ENCODE results near the gene CDH23. TPM values are rescaled to one million over a fixed set of nuclear protein-coding genes. Genes with fewer than 3 reads are reported as not detected.

CDH23 gene
- total and polyA plus RNA-seq, 10 donors, result 2.0 to 19.9 (median 11.0) TPM

GRCh38 chr10:71647526-71648253 is 251.0 kb downstream of the CDH23 start:
- WGBS, 5 donors, result 67 to 79% (median 71%) methylated on average over 14 of the region's 14 CpGs
- DNase-seq, result no peak
- intact Hi-C loops (cut with DNase I; ENCODE audit: low total_unique reads), result no loop called here

GRCh38 chr10:71648254-71648932 is 251.7 kb downstream of the CDH23 start:
- intact Hi-C loops (cut with DNase I; ENCODE audit: low total_unique reads), result no loop called here
- no peak for TF ChIP-seq POLR2AphosphoS5 (IDR thresholded peaks at IDR 0.05)
- no peak for TF ChIP-seq CTCF (IDR thresholded peaks at IDR 0.05 in 8 of 11, conservative IDR thresholded peaks at IDR 0.05 in 3 of 11)
- no peak for TF ChIP-seq POLR2A (IDR thresholded peaks at IDR 0.05)
- 73 to 88% (median 82%) methylated on average over 10 of the region's 10 CpGs for WGBS, 5 donors
- H3K36me3 ChIP-seq, result no peaks in the 10 kb centered on the region
- peaks cover 0 to 10% (median 0%) of the 10 kb centered on the region in 7 donors for H3K27me3 ChIP-seq (replicated peaks in 1 of 7)
- H3K4me1 ChIP-seq, result peaks cover 0 to 24% (median 0%) of the 10 kb centered on the region in 6 donors
- no peaks in the 10 kb centered on the region for H3K9me3 ChIP-seq
- H3K4me3 ChIP-seq, result no peak overlapping the region
- no peak for DNase-seq
- H3K27ac ChIP-seq, result no peak overlapping the region

More at GRCh38 chr10:71647526-71648253, 251.0 kb downstream of the CDH23 start:
- peaks cover 0 to 24% (median 0%) of the 10 kb centered on the region in 6 donors for H3K4me1 ChIP-seq
- no peak overlapping the region for H3K27ac ChIP-seq
- no peak overlapping the region for H3K4me3 ChIP-seq
- H3K9me3 ChIP-seq, result no peaks in the 10 kb centered on the region
- no peak for TF ChIP-seq POLR2AphosphoS5 (IDR thresholded peaks at IDR 0.05)
- TF ChIP-seq CTCF (IDR thresholded peaks at IDR 0.05 in 8 of 11, conservative IDR thresholded peaks at IDR 0.05 in 3 of 11), result peak in 7 of 11 experiments; percentile 21 to 37 (median 28)
- no peaks in the 10 kb centered on the region for H3K36me3 ChIP-seq
- H3K27me3 ChIP-seq (replicated peaks in 1 of 7), result peaks cover 0 to 10% (median 0%) of the 10 kb centered on the region in 7 donors

GRCh38 chr10:71648933-71649320 is 252.2 kb downstream of the CDH23 start:
- intact Hi-C loops (cut with DNase I; ENCODE audit: low total_unique reads), result no loop called here
- peaks cover 0 to 10% (median 0%) of the 10 kb centered on the region in 7 donors for H3K27me3 ChIP-seq (replicated peaks in 1 of 7)
- H3K4me1 ChIP-seq, result peaks cover 0 to 22% (median 0%) of the 10 kb centered on the region in 6 donors
- H3K4me3 ChIP-seq, result no peak overlapping the region
- H3K27ac ChIP-seq, result no peak overlapping the region
- H3K9me3 ChIP-seq, result no peaks in the 10 kb centered on the region
- WGBS, 5 donors, result 76 to 78% (median 78%) methylated on average over 7 of the region's 7 CpGs
- TF ChIP-seq CTCF (IDR thresholded peaks at IDR 0.05 in 8 of 11, conservative IDR thresholded peaks at IDR 0.05 in 3 of 11), result no peak
- no peak for TF ChIP-seq POLR2A (IDR thresholded peaks at IDR 0.05)
- TF ChIP-seq POLR2AphosphoS5 (IDR thresholded peaks at IDR 0.05), result no peak
- DNase-seq, result no peak
- no peaks in the 10 kb centered on the region for H3K36me3 ChIP-seq

- WGBS, 5 donors, result 56 to 88% (median 65%) methylated on average over 4 of the region's 4 CpGs
- DNase-seq, result no peak
- H3K27me3 ChIP-seq (replicated peaks in 1 of 7), result peaks cover 0 to 9% (median 0%) of the 10 kb centered on the region in 7 donors
- no peak for TF ChIP-seq CTCF (IDR thresholded peaks at IDR 0.05 in 8 of 11, conservative IDR thresholded peaks at IDR 0.05 in 3 of 11)
- TF ChIP-seq POLR2A (IDR thresholded peaks at IDR 0.05), result no peak
- TF ChIP-seq POLR2AphosphoS5 (IDR thresholded peaks at IDR 0.05), result no peak
- H3K27ac ChIP-seq, result no peak overlapping the region
- intact Hi-C loops (cut with DNase I; ENCODE audit: low total_unique reads), result no loop called here
- no peaks in the 10 kb centered on the region for H3K9me3 ChIP-seq
- H3K4me1 ChIP-seq, result peaks cover 0 to 19% (median 0%) of the 10 kb centered on the region in 6 donors
- H3K4me3 ChIP-seq, result no peak overlapping the region
- no peaks in the 10 kb centered on the region for H3K36me3 ChIP-seq
Measured at GRCh38 chr10:71649631-71650030, 252.9 kb downstream of the CDH23 start.
